Measurements from ENCODE around the gene ANKRD13B. TPM values are rescaled to one million over a fixed set of nuclear protein-coding genes. Genes with fewer than 3 reads are reported as not detected.

The ANKRD13B gene
- total RNA-seq, 1 donor from 2014 or later = 45.8 TPM

DNA sequence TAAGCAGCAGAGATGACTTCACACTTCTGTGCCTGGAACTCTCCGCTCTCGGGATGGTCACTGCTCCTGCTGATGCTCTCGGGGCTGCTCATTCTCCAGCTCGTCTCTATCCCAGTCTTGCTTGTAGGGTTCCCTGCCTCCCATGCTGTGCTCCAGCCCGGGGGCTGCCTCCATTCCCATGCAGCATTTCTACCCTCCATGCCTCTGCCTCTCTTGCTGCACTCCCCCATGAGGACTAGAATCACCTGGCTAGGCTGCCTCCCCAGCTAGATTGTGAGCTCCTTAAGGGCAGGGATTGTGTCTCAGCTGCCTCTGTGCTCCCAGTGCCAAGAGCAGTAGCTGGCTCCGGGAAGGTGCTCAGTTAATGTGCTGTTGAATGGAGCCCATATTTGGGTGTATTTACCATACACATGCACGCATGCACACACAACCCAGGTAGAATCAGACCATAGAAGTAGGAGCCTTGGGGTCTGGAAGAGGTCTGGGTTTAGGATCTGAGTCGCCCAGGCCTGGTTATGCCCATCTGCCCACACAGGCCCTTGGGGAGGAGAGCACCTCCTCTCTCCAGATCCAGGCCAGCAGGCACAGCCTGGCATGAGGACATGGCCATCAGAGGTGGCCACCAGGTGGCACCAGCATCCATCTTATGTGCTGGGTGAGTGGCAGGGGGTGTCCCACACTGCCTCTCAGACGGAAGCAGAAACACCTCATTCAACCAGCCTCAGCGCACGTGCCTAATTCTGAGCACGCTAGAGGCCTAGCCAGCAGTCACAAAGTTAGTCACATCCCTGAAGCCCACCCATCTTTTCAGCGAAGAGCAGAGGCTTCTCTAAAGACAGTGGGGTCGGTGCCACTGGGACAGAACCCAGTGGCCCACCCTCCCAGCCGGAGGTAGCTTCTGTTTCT lies 12.8 kb upstream of the ANKRD13B start:
- intact Hi-C loops (cut with micrococcal nuclease) = loop anchor here (1.0 kb wide), 4 partner anchors 9 to 351 kb away; partner anchors contain the start of gene GIT1
- no peaks in the 10 kb centered on the region for H3K27me3 Mint-ChIP-seq (ENCODE audit: insufficient read depth)
- H3K27ac Mint-ChIP-seq = peak overlapping the region; percentile 90
- H3K4me3 Mint-ChIP-seq = no peak overlapping the region
- H3K36me3 Mint-ChIP-seq (ENCODE audit: low read depth) = peaks cover 29% of the 10 kb centered on the region
- peaks cover 23% of the 10 kb centered on the region for H3K4me1 Mint-ChIP-seq (ENCODE audit: low read depth)
- DNase-seq (ENCODE audit: low spot score) = peak; percentile 79
- no peaks in the 10 kb centered on the region for H3K9me3 Mint-ChIP-seq

DNA sequence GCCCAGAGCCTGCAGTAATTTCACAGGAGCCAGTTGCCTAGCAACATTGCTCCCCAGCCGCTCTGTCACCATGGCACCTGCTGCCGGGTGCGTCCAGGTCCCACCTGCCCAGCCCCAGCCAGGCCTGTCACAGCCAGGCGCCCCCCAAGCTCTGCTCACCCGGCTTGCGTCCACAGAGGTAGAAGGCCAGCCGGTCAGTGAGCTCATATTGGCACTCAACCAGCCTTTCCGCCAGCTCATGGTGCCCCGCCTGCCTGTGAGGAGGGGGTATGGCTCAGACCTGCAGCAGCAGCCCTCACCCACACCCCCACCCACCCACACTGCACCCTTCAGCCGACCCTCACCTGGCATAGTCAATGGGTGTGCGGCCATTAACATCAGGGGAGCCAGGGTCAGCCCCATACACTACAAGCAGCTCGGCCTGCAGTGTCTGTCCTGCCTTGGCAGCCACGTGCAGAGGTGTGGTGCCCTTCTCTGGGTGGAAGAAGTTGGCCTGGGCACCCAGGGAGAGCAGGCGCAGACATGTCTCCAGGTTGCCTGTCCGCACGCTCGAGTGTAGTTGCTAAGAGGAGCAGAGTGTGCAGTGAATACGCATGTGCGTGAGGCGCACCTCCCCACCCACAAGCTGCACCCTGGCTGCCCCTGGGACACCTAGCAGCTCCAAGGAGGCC lies 11.2 kb upstream of the ANKRD13B start:
- H3K36me3 Mint-ChIP-seq (ENCODE audit: low read depth) = peaks cover 25% of the 10 kb centered on the region
- no peak overlapping the region for H3K4me3 Mint-ChIP-seq
- intact Hi-C loops (cut with micrococcal nuclease) = no loop called here
- H3K9me3 Mint-ChIP-seq = no peaks in the 10 kb centered on the region
- H3K27me3 Mint-ChIP-seq (ENCODE audit: insufficient read depth) = no peaks in the 10 kb centered on the region
- H3K4me1 Mint-ChIP-seq (ENCODE audit: low read depth) = peaks cover 39% of the 10 kb centered on the region
- H3K27ac Mint-ChIP-seq = no peak overlapping the region
- DNase-seq (ENCODE audit: low spot score) = no peak

DNA sequence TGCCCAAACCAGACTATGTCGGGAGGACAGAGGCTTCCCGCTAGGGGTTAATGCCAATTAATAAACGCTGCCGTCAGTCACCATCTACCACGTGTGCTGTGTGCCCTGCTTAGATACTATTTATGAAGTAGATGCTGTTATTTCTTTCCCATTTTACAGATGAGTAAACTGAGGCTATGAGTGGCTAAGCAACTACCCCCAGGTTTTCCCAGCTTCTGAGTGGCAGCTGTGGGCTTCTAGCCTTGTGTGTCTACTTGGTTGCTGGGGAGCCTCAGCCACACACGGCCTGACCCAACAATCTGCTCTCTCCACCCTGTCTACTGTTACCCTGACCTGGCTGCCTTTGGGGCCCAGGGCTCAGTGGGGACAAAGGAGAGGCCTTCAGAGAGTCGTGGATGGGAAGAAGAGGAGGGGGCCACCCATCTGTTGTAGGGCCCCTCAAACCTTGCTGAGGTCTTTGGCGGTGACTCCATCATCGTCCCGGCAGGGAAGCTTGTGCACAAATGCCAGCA lies 10.6 kb upstream of the ANKRD13B start:
- Mint-ChIP-seq H3K9me3 (no peaks in the 10 kb centered on the region), H3K36me3 (ENCODE audit: low read depth) (peaks cover 25% of the 10 kb centered on the region), H3K27me3 (ENCODE audit: insufficient read depth) (no peaks in the 10 kb centered on the region), H3K4me3 (peak overlapping the region; percentile 9), H3K4me1 (ENCODE audit: low read depth) (peaks cover 45% of the 10 kb centered on the region), H3K27ac (no peak overlapping the region)
- no peak for DNase-seq (ENCODE audit: low spot score)
- intact Hi-C loops (cut with micrococcal nuclease) = no loop called here

DNA sequence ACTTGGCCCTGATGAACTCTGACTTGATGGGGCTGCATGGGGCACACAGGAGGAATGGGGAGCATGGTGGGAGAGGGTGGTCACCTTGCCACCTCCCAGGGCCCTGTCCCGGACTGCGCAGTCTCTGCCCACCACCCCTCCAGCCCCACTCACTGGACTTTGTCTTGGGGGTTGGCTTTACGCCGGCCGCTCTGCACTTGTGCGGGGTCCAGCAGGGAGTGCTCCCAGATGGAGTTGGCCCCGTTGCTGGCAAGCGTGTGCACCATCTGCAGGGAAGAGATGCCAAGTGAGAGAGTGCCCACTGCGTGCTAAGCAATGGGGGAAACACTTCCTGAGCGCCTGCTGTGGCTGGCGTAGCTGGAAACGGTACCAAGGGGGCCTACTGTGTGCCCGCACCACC lies 10.2 kb upstream of the ANKRD13B start:
- H3K27ac Mint-ChIP-seq = no peak overlapping the region
- H3K4me1 Mint-ChIP-seq (ENCODE audit: low read depth) = peaks cover 50% of the 10 kb centered on the region
- intact Hi-C loops (cut with micrococcal nuclease) = no loop called here
- H3K9me3 Mint-ChIP-seq = no peaks in the 10 kb centered on the region
- DNase-seq (ENCODE audit: low spot score) = no peak
- no peak overlapping the region for H3K4me3 Mint-ChIP-seq
- H3K27me3 Mint-ChIP-seq (ENCODE audit: insufficient read depth) = no peaks in the 10 kb centered on the region
- peaks cover 22% of the 10 kb centered on the region for H3K36me3 Mint-ChIP-seq (ENCODE audit: low read depth)

DNA sequence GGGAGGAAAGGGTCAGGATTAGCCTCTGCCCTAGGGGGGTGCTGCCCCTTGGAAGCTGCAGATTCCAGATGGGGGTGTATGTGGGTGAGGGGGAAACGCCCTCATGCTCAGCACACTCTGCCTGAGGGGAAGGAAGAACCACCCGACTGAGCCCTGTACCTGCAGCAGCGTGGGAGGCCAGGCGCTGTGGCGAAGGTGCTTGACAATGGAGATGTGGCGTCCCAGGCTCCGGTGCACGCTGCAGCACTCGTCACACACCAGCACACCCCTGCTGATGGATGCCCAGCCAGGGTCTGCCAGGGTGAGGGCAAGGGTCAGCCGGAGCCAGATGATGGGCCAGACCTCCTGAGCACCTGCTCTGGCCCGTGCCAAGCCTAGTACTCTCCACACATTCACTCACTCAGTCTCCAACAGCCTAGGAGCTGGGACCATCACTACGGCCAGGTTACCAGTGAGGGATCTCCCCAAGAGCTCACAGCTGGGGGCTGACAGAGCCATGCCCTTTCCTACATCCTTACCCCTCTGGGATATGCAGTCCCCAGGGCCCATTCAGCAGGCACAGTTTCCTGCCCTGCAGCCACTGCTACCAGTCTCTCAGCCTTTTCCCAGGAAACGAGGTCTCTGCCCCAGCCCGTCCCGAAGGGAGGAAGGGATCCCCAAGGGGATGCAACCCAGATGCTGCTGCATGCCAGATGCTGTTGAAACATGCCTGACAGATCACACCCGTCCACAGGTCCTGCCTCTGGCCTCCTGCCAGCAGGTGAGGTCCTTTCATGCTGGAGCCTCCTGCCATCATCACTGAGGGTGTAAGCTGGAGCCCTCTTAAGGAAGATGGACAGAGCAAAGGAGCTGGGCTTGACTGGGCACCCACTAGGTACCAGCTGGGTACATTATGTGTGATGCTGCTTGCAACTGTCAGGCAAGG lies 9.3 kb upstream of the ANKRD13B start:
- Mint-ChIP-seq H3K27ac (no peak overlapping the region), H3K4me1 (ENCODE audit: low read depth) (peaks cover 58% of the 10 kb centered on the region), H3K27me3 (ENCODE audit: insufficient read depth) (no peaks in the 10 kb centered on the region), H3K4me3 (peak overlapping the region; percentile 11), H3K36me3 (ENCODE audit: low read depth) (peaks cover 19% of the 10 kb centered on the region), H3K9me3 (no peaks in the 10 kb centered on the region)
- intact Hi-C loops (cut with micrococcal nuclease) = no loop called here
- no peak for DNase-seq (ENCODE audit: low spot score)

DNA sequence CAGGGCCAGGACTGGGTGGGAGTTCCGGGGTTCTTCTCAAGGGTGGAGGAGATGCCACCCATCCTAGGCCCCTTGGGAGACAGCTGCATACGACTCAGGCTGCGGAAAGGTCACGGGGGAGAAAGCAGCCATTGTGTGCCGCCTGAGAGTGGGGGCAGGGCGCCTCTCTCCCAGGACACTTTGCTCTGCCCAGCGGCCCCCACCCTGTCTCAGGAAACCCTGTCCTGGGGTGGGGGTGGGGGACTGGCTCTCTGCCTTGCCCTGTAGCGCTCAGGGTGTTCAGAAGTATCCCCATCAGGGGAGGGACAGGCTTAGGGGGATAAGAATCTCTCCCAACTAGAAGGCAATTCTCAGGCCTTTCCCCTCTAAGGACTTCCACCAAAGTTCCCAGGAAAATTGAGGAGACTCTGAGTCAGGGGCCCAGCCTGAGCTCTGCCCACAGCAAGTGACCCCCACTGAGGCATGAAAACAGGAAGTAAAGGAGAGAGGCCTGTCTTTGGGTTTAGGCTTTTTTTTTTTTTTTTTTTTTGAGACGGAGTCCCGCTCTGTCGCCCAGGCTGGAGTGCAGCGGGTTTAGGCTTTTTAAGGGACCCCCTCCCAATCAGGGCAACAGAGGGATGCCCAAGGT lies 8.4 kb upstream of the ANKRD13B start:
- no peaks in the 10 kb centered on the region for H3K27me3 Mint-ChIP-seq (ENCODE audit: insufficient read depth)
- H3K9me3 Mint-ChIP-seq = no peaks in the 10 kb centered on the region
- H3K4me1 Mint-ChIP-seq (ENCODE audit: low read depth) = peaks cover 58% of the 10 kb centered on the region

DNA sequence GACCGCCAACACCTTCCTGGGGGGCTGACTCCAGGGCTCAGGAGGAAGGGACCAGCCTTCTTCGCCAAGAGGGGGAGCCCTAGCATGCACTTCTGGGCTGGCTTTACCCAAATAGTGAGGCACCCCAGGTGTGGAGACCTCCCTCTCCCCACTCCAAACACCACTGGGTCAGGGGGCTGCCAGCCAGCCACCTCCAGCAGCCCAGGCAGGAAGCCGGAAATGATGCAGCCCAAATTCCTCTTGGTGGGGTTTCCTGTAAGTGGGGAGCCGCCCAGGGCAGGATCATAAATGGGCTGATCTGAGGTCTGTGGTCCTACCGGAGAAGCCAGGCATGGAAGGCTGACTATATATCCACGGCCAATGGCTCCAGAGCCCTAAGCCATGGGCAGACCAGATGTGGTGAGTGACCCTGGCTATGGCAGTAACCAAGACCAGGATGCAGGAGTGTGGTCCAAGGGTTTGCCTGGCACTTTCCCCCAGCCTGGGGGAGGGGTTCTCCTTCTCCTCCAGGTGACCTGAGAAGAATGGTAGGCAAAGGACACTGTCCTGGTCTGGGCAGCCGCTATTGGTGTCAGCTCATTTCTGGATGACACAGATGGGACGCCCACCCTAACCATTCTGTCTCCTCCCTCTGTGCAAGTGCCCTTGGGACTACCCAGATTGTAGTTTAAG lies 7.7 kb upstream of the ANKRD13B start:
- Mint-ChIP-seq H3K9me3 (no peaks in the 10 kb centered on the region), H3K4me1 (ENCODE audit: low read depth) (peaks cover 54% of the 10 kb centered on the region), H3K27ac (no peak overlapping the region), H3K36me3 (ENCODE audit: low read depth) (peaks cover 14% of the 10 kb centered on the region), H3K27me3 (ENCODE audit: insufficient read depth) (no peaks in the 10 kb centered on the region), H3K4me3 (peak overlapping the region; percentile 45)
- DNase-seq (ENCODE audit: low spot score) = no peak
- intact Hi-C loops (cut with micrococcal nuclease) = no loop called here

More for the DNA sequence above, 8.4 kb upstream of the ANKRD13B start:
- no peak overlapping the region for H3K27ac Mint-ChIP-seq
- H3K36me3 Mint-ChIP-seq (ENCODE audit: low read depth) = peaks cover 19% of the 10 kb centered on the region
- H3K4me3 Mint-ChIP-seq = no peak overlapping the region
- DNase-seq (ENCODE audit: low spot score) = no peak
- intact Hi-C loops (cut with micrococcal nuclease) = no loop called here

DNA sequence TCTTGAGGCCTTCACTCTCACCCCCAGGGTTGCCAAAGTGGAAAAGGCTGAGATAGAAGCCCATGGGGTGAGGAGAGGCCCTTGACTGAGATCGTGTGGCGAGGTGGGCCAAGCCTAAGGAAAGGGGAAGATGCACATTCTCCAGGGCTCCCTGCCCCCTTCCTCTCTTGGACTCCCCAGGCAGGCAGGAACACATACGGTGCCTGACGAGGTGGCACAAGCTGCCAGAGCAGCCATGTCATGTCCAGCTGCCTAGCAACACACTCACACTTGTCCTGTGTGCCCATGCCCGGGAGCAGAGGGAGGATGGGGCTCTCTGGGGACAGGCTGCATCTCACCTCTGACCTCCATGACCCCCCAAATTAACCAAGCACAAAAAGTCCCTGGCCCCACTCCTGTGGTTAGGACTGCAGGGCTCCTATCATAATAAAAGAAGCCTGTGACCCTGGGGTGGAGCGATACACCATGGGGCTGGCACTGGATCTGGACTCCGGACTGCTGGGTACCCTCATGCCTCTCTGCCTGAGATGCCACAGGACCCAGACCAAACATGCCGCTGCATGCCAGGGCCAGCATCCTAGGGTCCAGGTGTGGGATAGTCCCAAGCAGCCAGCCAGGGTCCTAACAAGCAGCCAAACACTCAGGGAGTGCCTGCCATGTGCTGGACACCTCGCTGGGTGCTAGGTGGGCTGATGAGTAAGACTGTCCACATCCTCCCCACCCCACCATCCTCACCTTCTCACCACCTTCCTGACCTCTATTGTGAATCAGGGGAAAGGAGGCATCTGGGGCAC lies 6.1 kb upstream of the ANKRD13B start:
- Mint-ChIP-seq H3K27me3 (ENCODE audit: insufficient read depth) (no peaks in the 10 kb centered on the region), H3K4me1 (ENCODE audit: low read depth) (peaks cover 64% of the 10 kb centered on the region), H3K36me3 (ENCODE audit: low read depth) (peaks cover 6% of the 10 kb centered on the region), H3K27ac (no peak overlapping the region), H3K4me3 (peak overlapping the region; percentile 96), H3K9me3 (no peaks in the 10 kb centered on the region)
- DNase-seq (ENCODE audit: low spot score) = no peak
- intact Hi-C loops (cut with micrococcal nuclease) = no loop called here

DNA sequence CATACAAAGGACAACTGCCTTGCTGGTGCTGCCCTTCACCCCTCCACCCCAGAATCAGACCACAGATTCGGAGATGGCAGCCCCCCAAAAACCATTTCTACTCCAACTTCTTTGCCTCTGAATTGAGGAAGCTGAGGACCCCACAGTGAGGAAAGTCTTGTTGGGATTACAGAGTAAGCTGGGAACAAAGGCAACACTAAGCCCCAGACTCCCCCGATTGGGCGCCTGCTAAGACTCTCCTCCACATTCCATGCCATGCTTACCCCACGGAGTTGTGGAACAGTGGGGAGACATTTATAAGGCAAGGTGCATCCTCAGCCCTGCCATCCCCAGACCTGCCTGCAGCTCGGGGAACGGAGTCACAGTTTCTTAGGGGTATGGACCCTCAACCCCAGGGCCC lies 5.3 kb upstream of the ANKRD13B start:
- no peaks in the 10 kb centered on the region for H3K27me3 Mint-ChIP-seq (ENCODE audit: insufficient read depth)
- peaks cover 70% of the 10 kb centered on the region for H3K4me1 Mint-ChIP-seq (ENCODE audit: low read depth)
- no peaks in the 10 kb centered on the region for H3K36me3 Mint-ChIP-seq (ENCODE audit: low read depth)
- peak overlapping the region; percentile 96 for H3K4me3 Mint-ChIP-seq
- no peak for DNase-seq (ENCODE audit: low spot score)
- H3K9me3 Mint-ChIP-seq = no peaks in the 10 kb centered on the region
- intact Hi-C loops (cut with micrococcal nuclease) = no loop called here
- H3K27ac Mint-ChIP-seq = no peak overlapping the region

DNA sequence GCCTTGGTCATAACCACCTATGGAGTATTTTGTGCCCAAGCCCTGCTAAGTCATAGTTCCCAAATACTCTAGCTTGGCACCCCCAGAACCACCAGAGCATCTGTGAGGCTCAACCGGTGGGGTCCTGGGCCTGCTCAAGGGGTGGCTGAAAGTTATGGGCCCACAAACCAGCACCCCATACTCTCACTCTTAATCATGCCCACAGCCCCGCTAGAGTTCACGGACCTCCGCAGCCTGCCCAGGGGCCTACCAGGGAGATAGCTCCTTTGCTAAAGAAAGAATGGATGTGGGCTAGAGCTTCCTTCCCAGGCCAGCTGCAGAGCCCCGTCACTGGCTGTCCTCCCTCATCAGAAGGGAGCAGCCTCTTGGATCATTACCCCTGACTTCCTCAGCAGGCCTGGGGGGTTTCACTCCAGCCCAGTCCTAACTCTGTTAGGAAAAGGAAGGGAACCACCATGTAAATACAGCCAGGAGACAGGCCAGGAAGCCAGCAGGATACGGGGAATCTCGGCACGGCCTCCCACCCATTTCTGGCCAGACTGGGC lies 4.8 kb upstream of the ANKRD13B start:
- Mint-ChIP-seq H3K4me3 (peak overlapping the region; percentile 96), H3K36me3 (ENCODE audit: low read depth) (no peaks in the 10 kb centered on the region), H3K4me1 (ENCODE audit: low read depth) (peaks cover 70% of the 10 kb centered on the region), H3K27ac (peak overlapping the region; percentile 78), H3K27me3 (ENCODE audit: insufficient read depth) (no peaks in the 10 kb centered on the region), H3K9me3 (no peaks in the 10 kb centered on the region)
- intact Hi-C loops (cut with micrococcal nuclease) = loop anchor here (2.0 kb wide), 1 partner anchor 341 kb away; no protein-coding TSS in a partner anchor
- DNase-seq (ENCODE audit: low spot score) = no peak
